IMR-90 (cell line): ENCODE results near the gene RASAL1. TPM values are rescaled to one million over a fixed set of nuclear protein-coding genes. Genes with fewer than 3 reads are reported as not detected.

Experiments used
- ATAC-seq: fragments of 200-7000 bp; cut with Tn5 transposase; 2 replicates; pipeline ENCODE4 v1.9.1; 2020; ENCODE audit warnings: low read depth, mild to moderate bottlenecking, moderate library complexity
- BruUV-seq: library from RNA; stranded (reverse); fragments of 400-500 nt; replicated peaks from 2 replicates; lab custom pipeline; 2021; lab: Mats Ljungman, UMichigan
- CTCF ChIA-PET: fragments of 300-600 bp; formaldehyde crosslinking; extraction: SDS; loops from one replicate; lab custom pipeline; 2021; ENCODE audit warnings: antibody characterized with exemption; lab: Yijun Ruan, JAX
- POLR2A ChIA-PET: fragments of 300-600 bp; sonication (Branson Sonifier 250); formaldehyde crosslinking; loops from one replicate; lab custom pipeline; 2022; ENCODE audit warnings: antibody characterized with exemption; ENCODE audit not compliant: unreplicated experiment; lab: Charles Lee
- DNase-seq: peaks from one replicate; pipeline ENCODE4 v3.0.0; 2013
- H2AFZ ChIP-seq: replicated peaks from 2 replicates; pipeline ENCODE3; 2013; ENCODE audit warnings: low read length, mild to moderate bottlenecking; ENCODE audit not compliant: poor library complexity
- H2AK5ac ChIP-seq: 2 replicates; pipeline ENCODE4 v1.6.1; 2013; ENCODE audit warnings: low read depth, low read length, inconsistent platforms
- H2AK9ac ChIP-seq: replicated peaks from 2 replicates; pipeline ENCODE3; 2013; ENCODE audit warnings: mild to moderate bottlenecking, low read depth, low read length, moderate library complexity; ENCODE audit not compliant: poor library complexity
- H2BK120ac ChIP-seq: 2 replicates; pipeline ENCODE4 v1.6.1; 2013; ENCODE audit warnings: low read depth, low read length, inconsistent platforms
- H2BK15ac ChIP-seq: 3 replicates; pipeline ENCODE4 v1.6.1; 2013; ENCODE audit warnings: low read depth, low read length, inconsistent platforms
- H2BK20ac ChIP-seq: 2 replicates; pipeline ENCODE4 v1.6.1; 2013; ENCODE audit warnings: low read depth, mild to moderate bottlenecking, inconsistent platforms, low read length, moderate library complexity
- H2BK5ac ChIP-seq: 2 replicates; pipeline ENCODE4 v1.6.1; 2013; ENCODE audit warnings: mild to moderate bottlenecking, low read depth, low read length, inconsistent platforms; ENCODE audit not compliant: poor library complexity, severe bottlenecking
- H3K14ac ChIP-seq: replicated peaks from 2 replicates; pipeline ENCODE4 v1.6.1; 2013; ENCODE audit warnings: low read depth, low read length, inconsistent platforms
- H3K18ac ChIP-seq: 2 replicates; pipeline ENCODE4 v1.6.1; 2013; ENCODE audit warnings: low read depth, low read length, control low read depth
- H3K23ac ChIP-seq: 2 replicates; pipeline ENCODE4 v1.6.1; 2013; ENCODE audit warnings: low read depth, low read length, inconsistent platforms
- H3K27ac ChIP-seq: 2 replicates; pipeline ENCODE4 v1.5.1; 2013; ENCODE audit warnings: mild to moderate bottlenecking, control low read depth, low read length; ENCODE audit not compliant: insufficient read depth
- H3K27me3 ChIP-seq: 2 replicates; pipeline ENCODE4 v1.6.1; 2013; ENCODE audit warnings: low read length; ENCODE audit not compliant: control insufficient read depth, insufficient read depth
- H3K36me3 ChIP-seq: 2 replicates; pipeline ENCODE4 v1.6.1; 2013; ENCODE audit warnings: low read length, mixed read lengths; ENCODE audit not compliant: control insufficient read depth, insufficient read depth
- H3K4ac ChIP-seq: 2 replicates; pipeline ENCODE4 v1.6.1; 2013; ENCODE audit warnings: low read depth, low read length, inconsistent platforms
- H3K4me1 ChIP-seq: 2 replicates; pipeline ENCODE4 v1.6.1; 2013; ENCODE audit warnings: low read length, mixed read lengths; ENCODE audit not compliant: control insufficient read depth, insufficient read depth
- H3K4me2 ChIP-seq: 2 replicates; pipeline ENCODE4 v1.6.1; 2013; ENCODE audit warnings: low read depth, mild to moderate bottlenecking, control low read depth, low read length, moderate library complexity
- H3K4me3 ChIP-seq: 2 replicates; pipeline ENCODE4 v1.5.1; 2013; ENCODE audit warnings: low read depth, mild to moderate bottlenecking, control low read depth, low read length, moderate library complexity; ENCODE audit not compliant: insufficient read depth
- H3K56ac ChIP-seq: 2 replicates; pipeline ENCODE4 v1.6.1; 2013; ENCODE audit warnings: low read length, inconsistent platforms; ENCODE audit not compliant: insufficient read depth; ENCODE audit errors: extremely low read depth
- H3K79me1 ChIP-seq, 2 experiments: 2 replicates each; pipeline ENCODE4 v1.6.1; 2013; ENCODE audit warnings: low read length in 2 of 2, inconsistent platforms in 1 of 2, low read depth in 1 of 2
- H3K9ac ChIP-seq: 2 replicates; pipeline ENCODE4 v1.6.1; 2013; ENCODE audit warnings: low read depth, low read length, control low read depth
- H3K9me1 ChIP-seq: 2 replicates; pipeline ENCODE4 v1.6.1; 2013; ENCODE audit warnings: low read length, inconsistent platforms; ENCODE audit not compliant: insufficient read depth
- H3K9me3 ChIP-seq: 2 replicates; pipeline ENCODE4 v1.6.1; 2013; ENCODE audit warnings: low read length; ENCODE audit not compliant: control insufficient read depth, insufficient read depth
- H4K20me1 ChIP-seq: 2 replicates; pipeline ENCODE4 v1.6.1; 2013; ENCODE audit warnings: low read length, inconsistent platforms; ENCODE audit not compliant: insufficient read depth
- H4K5ac ChIP-seq: 2 replicates; pipeline ENCODE4 v1.6.1; 2013; ENCODE audit warnings: mild to moderate bottlenecking, low read depth, low read length, control low read depth
- H4K8ac ChIP-seq, 2 experiments: 2 replicates each; pipeline ENCODE4 v1.6.1; 2013; ENCODE audit warnings: low read depth in 2 of 2, low read length in 2 of 2, control low read depth in 1 of 2, inconsistent platforms in 1 of 2
- H4K91ac ChIP-seq: 2 replicates; pipeline ENCODE4 v1.6.1; 2013; ENCODE audit warnings: low read depth, low read length, inconsistent platforms; ENCODE audit not compliant: insufficient read depth
- CHD1 ChIP-seq: IDR thresholded peaks from 2 replicates; pipeline ENCODE4 v1.6.1; 2012; ENCODE audit warnings: low read depth, low read length, improper control_type of control experiment
- CTCF ChIP-seq: conservative IDR thresholded peaks from 2 replicates; pipeline ENCODE4 v1.5.1; 2012; ENCODE audit warnings: mild to moderate bottlenecking, low read depth, low read length, improper control_type of control experiment
- ELK1 ChIP-seq: fragments of 150-350 bp; IDR thresholded peaks from 2 replicates; pipeline ENCODE4 v1.6.1; 2016; ENCODE audit warnings: low read depth, mild to moderate bottlenecking, low read length, moderate library complexity, borderline replicate concordance
- FOS ChIP-seq: fragments of 150-350 bp; IDR thresholded peaks from 2 replicates; pipeline ENCODE4 v1.6.1; 2016; ENCODE audit warnings: low read depth, low read length
- MXI1 ChIP-seq: IDR thresholded peaks from 2 replicates; pipeline ENCODE4 v1.6.1; 2012; ENCODE audit warnings: low read depth, mild to moderate bottlenecking, low read length, moderate library complexity, borderline replicate concordance
- NFE2L2 ChIP-seq: fragments of 150-350 bp; IDR thresholded peaks from 2 replicates; pipeline ENCODE4 v1.6.1; 2016; ENCODE audit warnings: low read depth, mild to moderate bottlenecking, low read length
- RAD21 ChIP-seq: IDR thresholded peaks from 2 replicates; pipeline ENCODE4 v1.6.1; 2012; ENCODE audit warnings: low read length, improper control_type of control experiment
- RCOR1 ChIP-seq: IDR thresholded peaks from 2 replicates; pipeline ENCODE4 v1.6.1; 2012; ENCODE audit warnings: mild to moderate bottlenecking, low read length, improper control_type of control experiment; ENCODE audit not compliant: insufficient replicate concordance
- RFX5 ChIP-seq: IDR thresholded peaks from 2 replicates; pipeline ENCODE4 v1.8.0; 2012; ENCODE audit warnings: low read depth, mild to moderate bottlenecking, low read length, moderate library complexity
- SMC3 ChIP-seq: fragments of 150-350 bp; IDR thresholded peaks from 2 replicates; pipeline ENCODE4 v1.6.1; 2016; ENCODE audit warnings: low read depth, mild to moderate bottlenecking, antibody characterized with exemption, low read length, moderate library complexity
- WGBS, 2 experiments: methylation state at CpG; one replicate each; pipeline versions ENCODE4 v1.1.5 to v1.1.7; 2013; ENCODE audit warnings: missing lambda C conversion rate in 2 of 2; ENCODE audit not compliant: insufficient read length in 1 of 2; ENCODE audit errors: extremely low coverage in 2 of 2; 5-methylcytosine and 5-hydroxymethylcytosine counted together
- dilution Hi-C: fragments of 300-500 bp; cut with HindIII; formaldehyde crosslinking; loops from one replicate; pipeline ENCODE4 v1.14.3; 2018; ENCODE audit warnings: low sequenced_read_pairs; ENCODE audit not compliant: unreplicated experiment
- in situ Hi-C: fragments of 300-500 bp; cut with MboI; formaldehyde crosslinking; loops from 3 replicates; pipeline ENCODE4 v1.14.3; 2019; ENCODE audit warnings: low sequenced_read_pairs, inconsistent platforms, mixed read lengths
- intact Hi-C: fragments of 100-400 bp; cut with micrococcal nuclease; formaldehyde crosslinking; loops from 2 replicates; pipeline ENCODE4 v1.10.0; 2022
- polyA plus RNA-seq, 3 experiments: library from polyadenylated mRNA; depleted of rRNA; stranded (reverse); fragments of >200 nt; gene quantifications; 2 replicates each; pipeline ENCODE4 v1.2.3, GENCODE V29; 2012; ENCODE audit warnings: low replicate concordance in 1 of 3
- total RNA-seq: library from RNA; depleted of rRNA; stranded (reverse); fragments of >200 nt; gene quantifications from 2 replicates; pipeline ENCODE4 v1.2.3, GENCODE V29; 2012
- TF ChIP-seq, protein P1 (sequence below): fragments of 150-350 bp; IDR thresholded peaks from 2 replicates; pipeline ENCODE4 v1.6.1; 2017; ENCODE audit warnings: mild to moderate bottlenecking, antibody characterized with exemption, low read length, low read depth

RASAL1 gene
- total and polyA plus RNA-seq, 2 of the 4 experiments (the other 2 are of a cell fraction), result not detected

GRCh38 chr12:113135178-113136127 is at the start of gene RASAL1 (continued):
- TF ChIP-seq SMC3, result no peak
- no peak for TF ChIP-seq CHD1
- no peak for TF ChIP-seq NFE2L2

DNA sequence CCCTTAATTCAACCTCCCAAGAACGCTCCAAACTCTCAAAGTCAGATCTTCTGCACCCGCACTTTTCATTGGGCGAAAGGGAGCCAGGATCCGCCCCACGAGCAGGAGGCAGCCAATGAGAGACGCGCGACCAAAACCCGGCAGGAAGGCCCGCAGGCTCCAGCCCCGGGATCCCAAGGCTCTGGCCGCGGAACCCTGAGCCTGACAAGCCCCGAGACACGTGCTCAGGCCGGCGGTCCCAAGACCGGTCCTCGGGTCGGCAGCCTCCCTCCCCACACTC is 49.3 kb upstream of the RASAL1 start:
- Histone ChIP-seq H2AFZ (peak overlapping the region; percentile 96), H3K9me1 (no peaks in the 10 kb centered on the region), H4K8ac (peak overlapping the region; percentile 57 to 71; a peak in 3 of 4 replicates), H2AK5ac (no peak overlapping the region), H3K9ac (peak overlapping the region; percentile 74), H3K56ac (peak overlapping the region; percentile 76; the same call in 1 of the 2 replicates), H3K4me2 (peak overlapping the region; percentile 66), H3K4me3 (peak overlapping the region; percentile 67), H2BK5ac (peak overlapping the region; percentile 20), H2BK20ac (no peak overlapping the region), H3K27ac (peak overlapping the region; percentile 72), H2BK15ac (no peak overlapping the region), H3K4ac (peak overlapping the region; percentile 71; the same call in 1 of the 2 replicates), H2AK9ac (peak overlapping the region; percentile 87), H3K4me1 (peaks cover 5% of the 10 kb centered on the region; the same call in 1 of the 2 replicates), H3K18ac (no peak overlapping the region), H3K27me3 (no peaks in the 10 kb centered on the region), H3K23ac (no peak overlapping the region), H4K5ac (0 out of 2 replicates have a peak overlapping the region, but pooled peaks have one; percentile 17), H4K91ac (peak overlapping the region; percentile 55), H4K20me1 (no peaks in the 10 kb centered on the region; the same call in 1 of the 2 replicates), H3K9me3 (no peaks in the 10 kb centered on the region), H3K79me1 (peaks cover 39 to 67% of the 10 kb centered on the region in 2 experiments), H3K14ac (no peak overlapping the region; the same call in 1 of the 2 replicates), H2BK120ac (no peak overlapping the region), H3K36me3 (peaks cover 11% of the 10 kb centered on the region)
- TF ChIP-seq FOS, result 0 out of 2 replicates have a peak, but pooled peaks have one; percentile 8
- no peak for TF ChIP-seq RFX5
- no peak for TF ChIP-seq ELK1
- TF ChIP-seq MXI1, result 0 out of 2 replicates have a peak, but pooled peaks have one; percentile 30
- no peak for TF ChIP-seq RCOR1
- no peak for TF ChIP-seq RAD21
- TF ChIP-seq, protein P1, sequence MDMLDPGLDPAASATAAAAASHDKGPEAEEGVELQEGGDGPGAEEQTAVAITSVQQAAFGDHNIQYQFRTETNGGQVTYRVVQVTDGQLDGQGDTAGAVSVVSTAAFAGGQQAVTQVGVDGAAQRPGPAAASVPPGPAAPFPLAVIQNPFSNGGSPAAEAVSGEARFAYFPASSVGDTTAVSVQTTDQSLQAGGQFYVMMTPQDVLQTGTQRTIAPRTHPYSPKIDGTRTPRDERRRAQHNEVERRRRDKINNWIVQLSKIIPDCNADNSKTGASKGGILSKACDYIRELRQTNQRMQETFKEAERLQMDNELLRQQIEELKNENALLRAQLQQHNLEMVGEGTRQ, result peak; percentile 93
- no peak for TF ChIP-seq CTCF
- in situ Hi-C loops (loop anchor here (25.0 kb wide), 1 partner anchor 1227 kb away; the partner anchor contains the start of gene TBX5), intact Hi-C loops (no loop called here), dilution Hi-C loops (no loop called here)
- ATAC-seq (peak; percentile 92), DNase-seq (peak; percentile 86)
- CTCF ChIA-PET, result no interaction called here
- POLR2A ChIA-PET, result interaction anchor here (0.6 to 0.7 kb wide), 2 partner anchors 32 to 89 kb away, joined by 3 to 4 read pairs; no protein-coding TSS in a partner anchor
- BruUV-seq, result no TSS peak
- 0% methylated on average over 12 of the region's 20 CpGs; no CpG with 5 or more reads in 1 of the 2 experiments for WGBS, 2 experiments
